NCI-H1694 (cell line): ENCODE results near the gene CREB3L2.

Experiments
- DNase-seq: peaks from one replicate; lab custom pipeline; 2025; lab: John Stamatoyannopoulos, UW

Gene CREB3L2

DNA sequence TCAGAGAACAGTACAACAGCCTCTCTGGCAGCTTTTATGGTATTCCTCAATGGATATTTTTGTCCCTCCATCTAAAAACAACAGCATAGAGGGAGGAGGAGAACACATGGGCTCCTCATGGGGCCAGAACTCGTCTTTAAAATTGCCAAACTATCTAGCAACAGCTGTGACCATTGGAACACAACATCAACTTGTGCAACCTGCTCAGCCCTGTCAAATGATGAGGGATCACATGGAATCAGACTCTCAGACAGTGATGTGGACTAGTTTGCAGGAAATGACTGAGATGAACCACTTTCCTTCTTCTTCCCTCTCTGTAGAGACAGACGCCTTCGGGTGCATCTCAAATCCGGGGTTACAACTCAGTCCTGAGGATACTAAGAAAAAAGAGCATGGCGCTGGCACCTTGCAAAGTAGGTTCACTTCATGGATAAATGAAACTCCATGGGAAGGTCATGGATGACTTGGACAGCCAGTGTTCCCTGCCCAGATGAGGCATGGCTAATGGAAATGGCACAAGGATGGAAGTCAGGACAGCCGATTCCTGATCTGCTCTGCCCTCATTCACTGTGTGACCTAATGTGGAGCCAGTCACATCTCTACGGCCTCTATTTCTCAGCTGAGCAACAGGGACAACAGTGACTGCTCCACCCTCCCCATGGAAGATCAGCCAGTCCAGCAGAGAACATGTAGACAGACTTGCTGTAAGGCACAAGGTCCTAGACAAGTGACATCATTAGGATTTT, 130.5 kb downstream of the CREB3L2 start:
- DNase-seq = no peak

DNA sequence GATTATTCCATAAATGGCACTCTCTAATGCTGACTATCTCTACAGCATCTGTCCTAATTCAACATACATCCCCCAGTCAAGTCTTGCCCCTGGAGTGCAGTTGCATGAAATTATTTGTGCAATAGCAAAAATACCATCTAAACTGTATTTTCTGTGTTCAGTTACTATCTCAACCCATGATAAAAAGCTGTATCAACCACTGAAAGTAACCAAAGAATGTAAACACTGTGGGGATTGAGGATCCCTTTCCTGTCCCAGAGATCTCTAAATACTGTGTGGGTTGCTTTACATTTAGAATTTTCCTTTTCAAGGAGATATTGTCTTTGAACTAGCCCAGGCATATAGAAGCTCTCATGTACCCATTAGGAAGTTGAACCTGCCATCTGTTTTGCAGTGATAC, 131.2 kb downstream of the CREB3L2 start:
- DNase-seq = no peak

DNA sequence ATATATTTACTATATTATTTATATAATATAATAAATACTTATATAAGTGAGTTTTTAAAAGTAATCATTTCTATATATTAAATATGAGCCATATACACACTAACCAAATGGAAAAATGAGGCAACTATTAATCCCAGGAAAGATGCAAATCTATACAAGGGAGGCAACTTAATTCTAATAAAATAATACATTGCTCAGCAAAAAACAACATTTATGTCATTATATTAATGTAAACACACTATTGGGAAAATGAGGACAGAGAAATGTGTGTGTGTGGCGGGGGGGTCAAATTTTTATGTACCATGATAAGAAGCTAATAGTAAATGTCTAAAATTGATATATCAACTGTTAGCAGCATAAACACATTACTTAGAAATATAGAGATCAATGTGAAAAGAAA, 131.8 kb downstream of the CREB3L2 start:
- DNase-seq = no peak

DNA sequence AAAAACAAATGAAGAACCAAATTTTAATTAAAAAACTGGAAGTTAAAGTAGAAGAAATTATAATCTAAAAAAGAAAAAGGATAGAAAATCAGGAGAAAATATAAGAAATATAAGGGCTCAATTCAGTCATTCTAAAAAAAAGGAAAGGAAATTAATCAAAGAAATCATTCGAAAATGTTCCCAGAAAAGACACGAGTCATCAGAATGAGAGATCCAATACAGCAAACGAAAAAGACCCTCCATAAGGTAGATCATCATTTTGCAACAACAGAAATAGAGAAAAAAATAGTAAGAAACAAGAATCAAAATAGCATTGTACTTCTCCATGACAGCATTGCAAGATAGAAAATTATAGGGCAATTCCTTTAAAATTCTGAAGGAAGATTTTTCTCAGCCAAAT, 132.6 kb downstream of the CREB3L2 start:
- DNase-seq = no peak

DNA sequence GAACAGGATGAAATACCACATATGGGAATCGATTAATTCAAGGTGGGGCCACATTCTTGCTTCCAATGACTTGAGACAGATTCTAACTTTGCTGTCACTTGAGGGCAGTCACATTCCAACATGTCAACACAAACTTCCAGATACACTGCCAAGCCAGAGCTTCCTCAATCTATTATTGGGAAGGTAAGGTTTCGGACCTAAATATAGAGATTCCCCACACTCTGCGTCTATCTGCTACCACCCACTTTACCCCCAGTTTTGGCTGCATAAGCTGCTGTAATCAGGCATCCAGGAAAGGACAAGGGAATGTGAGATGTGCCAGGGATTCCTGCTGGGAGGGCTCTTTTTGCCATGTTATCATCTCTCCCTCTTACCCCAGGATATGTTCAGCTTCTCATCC, 134.6 kb downstream of the CREB3L2 start:
- DNase-seq = no peak

DNA sequence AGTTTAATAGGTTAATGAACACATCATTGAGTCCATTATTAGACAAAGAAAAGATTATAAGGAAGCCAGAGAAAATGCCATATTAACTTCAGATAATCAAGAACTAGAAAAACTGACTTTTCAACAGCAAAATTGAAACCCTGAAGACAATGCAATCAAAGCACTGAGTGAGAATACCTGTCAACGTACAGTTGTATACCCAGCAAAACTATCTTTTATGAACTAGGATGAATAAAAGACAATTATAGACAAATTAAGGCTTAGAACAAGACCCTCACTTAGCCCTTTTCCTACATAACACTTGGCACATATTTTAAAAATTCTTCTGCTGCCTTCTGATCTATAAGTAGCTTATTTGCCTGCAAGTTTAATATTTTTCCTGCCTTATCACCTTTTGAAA, 136.1 kb downstream of the CREB3L2 start:
- DNase-seq = no peak

DNA sequence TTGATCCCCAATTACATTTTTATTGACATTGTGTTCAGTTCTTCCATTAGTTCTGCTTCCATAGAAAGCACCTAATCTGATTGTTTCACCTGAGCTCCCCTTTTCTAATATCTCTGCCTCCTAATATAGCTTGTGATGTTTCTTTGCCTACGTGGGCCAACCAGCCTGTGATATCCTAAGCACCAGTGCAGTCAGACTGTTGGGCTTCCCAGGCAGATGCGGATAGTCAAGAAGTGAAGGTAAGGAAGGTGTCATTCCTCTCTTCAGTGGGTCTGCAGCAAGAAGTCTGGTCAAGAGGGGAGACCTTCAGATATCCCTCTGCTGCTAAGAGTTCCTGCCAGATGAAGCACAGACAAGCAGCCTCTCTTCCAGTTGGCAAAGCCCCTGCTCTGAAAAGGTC, 138.9 kb downstream of the CREB3L2 start:
- DNase-seq = no peak

DNA sequence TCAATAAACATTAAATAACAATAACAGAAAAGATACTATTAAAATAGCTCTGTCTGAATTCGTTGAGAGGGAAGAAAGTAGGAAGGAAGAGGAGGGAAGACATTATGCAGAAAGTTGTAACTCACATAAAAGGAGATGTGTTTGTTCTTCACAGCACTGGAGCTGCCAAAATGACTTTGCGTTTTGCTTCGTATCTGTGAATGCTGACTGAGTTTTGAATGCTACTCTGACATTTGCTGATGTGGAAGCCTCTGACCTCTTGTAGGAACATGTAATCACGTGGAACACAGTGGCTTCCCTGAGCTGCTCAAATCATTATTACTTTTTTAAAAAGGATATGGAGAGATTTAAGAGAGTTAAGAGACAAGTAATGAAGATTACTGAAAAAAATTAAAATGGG, 139.5 kb downstream of the CREB3L2 start:
- DNase-seq = no peak

DNA sequence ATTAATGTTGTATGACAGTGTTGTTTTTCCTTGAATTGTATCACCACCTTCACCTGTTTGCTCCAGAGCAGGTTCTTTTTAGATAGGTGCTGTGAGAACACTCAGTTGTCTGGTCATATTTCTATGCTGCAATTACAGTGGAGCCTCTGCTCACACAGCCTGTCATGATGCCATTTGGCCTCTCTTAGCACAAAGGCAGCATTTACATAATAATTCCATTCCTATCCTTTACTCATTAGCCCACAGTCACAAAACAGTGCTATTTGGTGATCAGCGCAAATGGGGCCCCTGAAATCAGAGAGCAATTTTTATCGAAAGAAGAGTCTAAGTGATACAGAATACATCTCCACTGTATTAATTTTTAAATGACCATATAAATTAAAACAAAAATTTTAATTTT, 141.3 kb downstream of the CREB3L2 start:
- no peak for DNase-seq

DNA sequence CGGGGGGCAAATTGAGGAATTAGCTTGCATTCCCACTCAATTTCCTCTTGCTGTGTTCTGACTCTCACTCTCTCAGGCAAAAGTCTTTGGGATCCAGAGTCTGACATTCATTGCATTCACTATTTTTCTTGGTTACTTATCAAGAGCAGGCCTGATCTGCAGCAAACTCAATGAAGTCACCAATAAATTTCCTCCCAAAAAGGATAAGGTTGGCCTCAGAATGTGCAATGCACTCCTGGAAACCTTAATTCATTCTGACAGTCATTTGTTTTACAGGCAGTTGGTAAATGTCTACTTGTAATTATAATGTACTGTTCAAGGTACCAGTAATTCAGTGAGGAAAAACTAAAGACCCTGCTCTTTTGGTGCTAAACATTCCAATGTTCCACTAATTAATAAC, 148.8 kb downstream of the CREB3L2 start:
- no peak for DNase-seq

DNA sequence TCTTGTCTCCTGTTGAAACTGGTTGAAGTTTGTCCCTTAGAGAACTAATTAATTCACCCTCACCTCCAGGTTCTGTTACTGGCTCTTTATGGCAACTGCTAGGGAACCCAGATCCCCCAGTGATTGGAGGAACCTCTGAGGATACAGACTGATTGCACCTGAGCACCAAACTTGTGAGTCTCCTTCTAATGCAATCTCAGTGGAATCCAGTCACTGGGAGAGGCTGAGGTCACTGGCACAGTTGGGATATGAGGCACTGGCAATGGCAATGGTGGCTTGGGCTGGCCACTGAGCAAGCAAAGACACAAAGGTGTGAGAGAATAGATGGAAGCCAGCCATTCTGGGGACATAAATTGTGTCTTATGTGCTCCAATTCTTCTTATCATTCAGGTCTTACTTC, 149.8 kb downstream of the CREB3L2 start:
- no peak for DNase-seq

DNA sequence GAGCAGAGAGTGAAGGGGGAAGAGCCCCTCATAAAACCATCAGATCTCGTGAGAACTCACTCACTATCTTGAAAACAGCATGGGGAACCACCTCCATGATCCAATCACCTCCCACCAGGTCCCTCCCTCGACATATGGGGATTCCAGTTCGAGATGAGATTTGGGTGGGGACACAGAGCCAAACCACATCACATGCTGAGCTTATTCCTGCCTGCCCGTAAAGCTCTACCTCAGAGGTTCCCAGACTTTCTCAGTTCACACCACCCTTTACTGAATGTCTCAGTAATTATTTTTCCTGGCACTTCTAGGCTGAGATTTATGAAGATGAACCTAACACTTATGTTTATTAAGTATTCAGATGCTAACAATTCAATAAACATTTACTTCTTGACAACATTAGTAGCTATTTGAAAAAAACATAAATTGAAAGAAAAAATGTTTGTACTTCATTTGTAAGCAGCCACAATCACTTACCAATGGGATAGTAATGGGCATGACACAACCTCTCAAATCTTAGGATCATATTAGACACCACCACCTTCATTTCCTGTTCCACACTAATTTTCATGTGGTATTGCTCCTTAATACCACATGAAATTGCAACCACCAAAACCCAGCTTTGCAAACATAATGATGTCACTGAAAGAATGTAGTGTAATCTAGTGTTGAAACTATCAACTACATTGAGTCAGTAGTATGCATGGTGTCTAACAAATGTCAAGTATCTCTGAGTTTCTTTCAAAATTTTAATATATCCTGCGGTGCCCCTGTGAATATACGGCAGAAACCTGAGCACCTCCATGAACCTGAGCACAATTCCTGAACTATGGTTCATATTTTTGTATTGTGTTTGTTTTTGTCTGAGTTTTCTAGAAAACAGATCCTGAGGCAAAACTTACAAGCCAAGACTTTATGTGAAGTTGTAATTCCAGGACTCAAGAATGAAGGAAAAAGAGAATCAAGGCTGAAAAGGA, 150.6 kb downstream of the CREB3L2 start:
- DNase-seq = no peak

DNA sequence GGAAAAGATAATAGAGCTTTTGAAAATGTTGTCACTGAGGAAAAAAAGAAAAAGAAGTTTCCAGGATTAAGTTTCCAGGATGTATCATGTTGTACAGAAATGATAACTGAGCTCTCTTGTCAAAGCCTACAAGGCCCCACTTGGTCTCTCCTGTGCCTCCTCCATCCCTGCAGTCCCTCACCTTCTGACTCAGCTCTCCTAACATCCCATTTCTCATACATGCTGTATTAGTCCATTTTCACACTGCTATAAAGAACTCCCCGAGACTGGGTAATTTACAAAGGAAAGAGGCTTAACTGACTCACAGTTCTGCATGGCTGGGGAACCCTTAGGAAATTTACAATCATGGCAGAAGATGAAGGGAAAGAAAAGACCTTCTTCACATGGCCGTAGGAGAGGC, 151.3 kb downstream of the CREB3L2 start:
- no peak for DNase-seq

DNA sequence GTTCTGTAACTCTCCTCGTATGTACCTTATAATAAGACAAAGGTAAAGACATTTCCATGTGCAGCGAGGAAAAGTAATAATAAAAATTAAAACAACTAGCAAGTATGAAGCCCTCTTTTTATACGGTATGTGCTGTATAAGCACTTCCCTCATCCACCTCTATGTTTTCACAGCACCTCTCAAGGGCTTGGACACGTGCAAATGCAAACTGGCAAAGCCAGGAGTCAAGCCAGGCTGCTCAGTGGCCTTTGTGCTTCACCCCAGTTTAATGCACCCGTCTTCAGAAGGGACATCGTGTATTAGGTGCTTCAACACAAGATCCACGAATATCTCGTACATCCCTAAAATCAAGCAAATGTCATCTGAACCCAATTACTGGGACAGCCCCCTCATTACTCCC, 153.8 kb downstream of the CREB3L2 start:
- no peak for DNase-seq

DNA sequence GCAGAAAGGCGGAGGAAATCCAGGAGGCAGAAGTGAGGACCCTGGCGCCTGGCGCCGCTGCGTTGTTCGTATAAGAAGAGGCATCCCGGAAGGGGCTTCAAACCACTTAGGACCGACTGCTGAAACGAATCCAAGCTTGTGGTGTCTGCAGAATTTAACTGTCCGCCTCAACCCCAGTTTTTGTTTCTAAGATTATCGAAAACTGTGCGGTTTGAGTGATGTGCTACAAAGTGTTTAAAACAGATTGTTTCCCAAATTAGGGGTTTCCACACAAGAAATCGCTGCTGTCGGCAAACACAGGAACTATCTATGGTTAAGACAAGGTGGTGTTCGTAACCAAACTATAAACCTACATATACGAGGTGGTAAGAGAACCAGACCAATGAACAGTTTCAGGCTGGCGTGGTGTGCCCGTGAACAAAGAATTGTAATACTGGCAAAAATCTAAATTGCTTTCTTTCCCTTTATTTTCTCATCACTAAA, 154.3 kb downstream of the CREB3L2 start:
- no peak for DNase-seq

DNA sequence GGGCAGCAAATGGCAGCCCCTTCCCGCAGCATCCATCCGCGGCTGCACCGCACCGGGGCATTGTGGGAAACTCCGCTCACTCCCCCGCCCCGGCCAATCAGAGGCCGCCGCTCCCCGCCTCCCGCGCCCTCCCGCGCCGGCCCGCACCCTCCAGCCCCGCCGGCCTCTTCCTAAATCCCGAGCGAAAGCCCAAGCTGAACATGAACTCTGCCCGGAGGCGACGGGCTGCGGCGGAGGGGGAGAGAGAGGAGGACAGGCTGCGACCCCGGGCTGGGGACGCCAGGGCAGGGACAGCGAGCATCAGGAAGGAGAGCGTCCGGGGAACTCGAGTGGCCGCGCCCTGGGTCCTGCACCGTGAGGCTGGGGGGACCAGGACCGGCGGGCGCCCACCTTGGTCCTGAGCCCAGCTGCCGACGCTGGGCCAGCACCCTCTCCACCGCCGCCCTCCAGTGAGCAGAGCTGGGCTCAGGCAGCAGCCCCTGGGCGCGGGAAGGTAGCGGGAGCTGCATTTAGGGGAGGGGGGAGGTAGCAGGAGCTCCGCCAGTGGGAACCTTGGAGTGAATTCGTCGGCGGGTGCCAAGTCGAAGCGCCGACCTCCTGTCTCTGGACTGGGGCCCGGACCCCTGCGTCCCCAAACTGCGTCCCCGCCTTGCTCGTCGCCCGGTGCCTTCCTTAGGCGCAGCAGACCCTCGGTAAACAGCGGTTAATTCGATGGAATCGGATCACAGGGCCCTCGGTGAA, 154.9 kb downstream of the CREB3L2 start, which contains the start of gene DGKI:
DGKI (minus strand) TSS at position 148 of the 741 bp plus-strand sequence.
- DNase-seq = no peak

DNA sequence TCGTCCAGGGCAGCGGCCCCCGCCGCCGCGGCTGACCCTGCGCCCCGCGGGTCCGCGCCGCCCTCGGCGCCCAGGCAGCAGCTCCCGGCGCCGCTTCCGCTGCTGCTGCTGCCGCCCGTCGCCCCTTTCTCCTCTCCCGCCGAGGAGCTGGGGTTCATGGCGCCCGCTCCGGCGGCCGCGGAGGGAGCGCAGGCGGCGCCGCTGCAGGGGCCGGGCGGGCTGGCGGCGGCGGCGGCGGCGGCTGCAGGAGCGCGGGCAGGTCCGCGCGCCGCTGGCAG, 155.4 kb downstream of the CREB3L2 start:
- no peak for DNase-seq

DNA sequence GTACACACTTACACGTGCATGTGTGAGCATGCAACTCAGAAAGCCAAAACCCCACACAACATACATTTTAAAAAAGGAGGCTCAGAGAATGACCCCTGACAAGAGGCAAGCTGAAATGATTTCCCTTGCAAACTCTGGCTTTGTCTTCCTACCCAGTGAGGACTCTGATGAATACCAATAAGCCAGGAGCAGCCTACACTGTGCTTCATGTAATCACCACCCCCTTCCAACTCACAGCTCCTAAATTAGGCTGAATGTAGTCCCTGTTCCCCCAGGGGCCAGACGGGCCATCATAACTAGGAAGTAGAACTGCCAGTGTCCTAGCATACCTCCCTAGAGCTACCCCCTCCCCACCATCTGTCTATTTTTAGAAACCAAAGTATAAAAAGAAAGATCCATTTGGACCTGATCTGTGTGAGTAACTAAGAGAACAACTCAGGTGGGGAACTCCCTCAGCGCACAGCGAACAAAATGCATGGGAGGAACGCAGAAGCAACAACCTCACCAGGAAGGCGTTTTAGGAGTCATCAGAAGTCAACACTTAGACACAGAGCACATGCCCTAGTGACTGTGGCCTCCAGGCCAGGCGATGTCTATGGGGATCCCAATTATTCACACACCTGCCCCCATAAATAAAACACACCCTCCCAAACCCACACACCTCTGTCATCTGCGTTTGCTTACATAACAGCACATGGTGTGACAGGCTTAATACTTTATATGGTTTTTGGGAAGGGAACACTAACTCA, 157.0 kb downstream of the CREB3L2 start:
- no peak for DNase-seq

DNA sequence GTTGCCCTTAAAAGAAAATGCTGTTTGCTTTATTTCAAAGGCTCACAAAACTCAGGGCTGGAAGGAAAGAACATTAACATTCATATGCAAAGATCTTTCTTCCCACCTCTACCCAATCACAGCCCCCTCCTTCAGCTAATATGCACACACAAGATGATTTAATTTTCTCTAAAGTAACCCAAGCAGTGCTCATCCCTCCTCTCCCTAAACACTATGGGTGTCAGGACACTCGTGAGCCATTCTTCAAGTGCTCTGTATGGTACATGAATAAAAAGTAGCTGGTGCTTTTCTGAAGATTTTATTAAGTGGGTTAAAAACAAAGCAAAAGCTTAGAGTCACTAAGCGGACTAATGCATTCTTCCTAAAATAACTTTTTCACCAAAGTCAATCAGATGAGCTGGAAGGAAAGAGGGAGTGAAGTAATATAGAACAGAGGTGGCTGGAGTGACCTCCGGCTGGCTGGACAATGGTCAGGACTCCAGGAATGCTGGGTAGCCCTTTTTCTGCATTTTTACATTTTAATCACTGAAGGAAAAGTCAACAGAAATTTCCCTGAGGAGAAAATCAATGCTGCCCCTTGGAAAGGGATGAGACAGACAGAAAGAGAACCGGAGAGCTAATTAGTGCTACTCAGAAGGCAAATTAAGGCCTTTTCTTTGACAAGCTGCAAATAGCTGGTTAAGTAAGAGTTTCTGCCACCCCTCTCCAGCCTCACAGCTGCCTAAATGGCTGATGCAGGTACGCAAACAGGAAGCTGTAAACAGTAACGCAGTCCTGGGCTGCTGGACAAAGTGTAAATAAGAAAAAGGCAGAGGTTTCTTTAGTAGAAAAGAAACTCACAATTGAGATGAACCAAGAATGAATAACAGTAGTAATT, 161.7 kb downstream of the CREB3L2 start:
- DNase-seq = no peak

DNA sequence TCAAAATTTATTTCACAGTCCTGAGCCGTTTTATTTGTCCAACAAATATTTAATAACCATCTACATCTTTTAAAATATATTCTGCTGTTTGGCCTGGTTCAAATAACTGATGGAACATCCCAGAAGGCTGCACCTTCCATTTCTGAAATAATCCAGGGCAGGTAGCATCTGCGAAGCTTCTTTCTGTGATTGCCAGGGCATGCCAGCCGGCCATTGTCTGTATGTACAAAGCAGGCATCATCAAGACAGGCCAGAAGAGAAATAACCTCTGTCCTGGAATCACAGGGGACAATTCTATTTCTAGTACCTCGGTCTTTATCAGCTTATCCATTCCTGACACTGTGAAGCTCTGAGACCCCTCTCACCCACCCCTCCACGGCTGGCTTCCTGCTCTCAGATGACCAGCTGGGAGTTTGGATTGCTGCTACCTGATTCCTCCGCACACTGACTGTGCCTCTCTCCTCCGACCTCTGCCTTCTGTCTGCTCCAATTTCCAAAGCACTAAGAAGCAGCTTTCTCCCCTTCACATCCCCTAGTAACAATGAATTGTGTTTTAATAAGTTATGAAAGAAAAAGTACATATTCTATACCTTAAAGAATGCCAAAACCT, 163.1 kb downstream of the CREB3L2 start:
- no peak for DNase-seq
